ENCODE measurements around the gene HIP1R.

- TF ChIP-seq TCF7L2 (IDR thresholded peaks at IDR 0.05; ENCODE audit: borderline replicate concordance, low read depth, low read length) (no peak), ZBTB48 (tag by site-specific recombination; IDR thresholded peaks at IDR 0.05) (no peak), YY1 (tag by site-specific recombination; IDR thresholded peaks at IDR 0.05) (no peak), SCRT1 (tag by site-specific recombination; IDR thresholded peaks at IDR 0.05; ENCODE audit: borderline replicate concordance) (no peak), ZBTB7A (tag by site-specific recombination; IDR thresholded peaks at IDR 0.05; ENCODE audit: low read depth) (no peak), ZNF571 (tag by site-specific recombination; IDR thresholded peaks at IDR 0.05) (no peak), MEIS1 (CRISPR knock-in tag; IDR thresholded peaks at IDR 0.05; ENCODE audit: borderline replicate concordance) (no peak), ZNF157 (tag by site-specific recombination; IDR thresholded peaks at IDR 0.05) (no peak), ZNF600 (tag by site-specific recombination; IDR thresholded peaks at IDR 0.05) (peak; percentile 77), ZNF169 (tag by site-specific recombination; IDR thresholded peaks at IDR 0.05) (no peak), ZNF292 (tag by site-specific recombination; IDR thresholded peaks at IDR 0.05; ENCODE audit: borderline replicate concordance, low read depth) (no peak), ZBTB8A (tag by site-specific recombination; IDR thresholded peaks at IDR 0.05) (no peak)
- TF ChIP-seq, protein P1, sequence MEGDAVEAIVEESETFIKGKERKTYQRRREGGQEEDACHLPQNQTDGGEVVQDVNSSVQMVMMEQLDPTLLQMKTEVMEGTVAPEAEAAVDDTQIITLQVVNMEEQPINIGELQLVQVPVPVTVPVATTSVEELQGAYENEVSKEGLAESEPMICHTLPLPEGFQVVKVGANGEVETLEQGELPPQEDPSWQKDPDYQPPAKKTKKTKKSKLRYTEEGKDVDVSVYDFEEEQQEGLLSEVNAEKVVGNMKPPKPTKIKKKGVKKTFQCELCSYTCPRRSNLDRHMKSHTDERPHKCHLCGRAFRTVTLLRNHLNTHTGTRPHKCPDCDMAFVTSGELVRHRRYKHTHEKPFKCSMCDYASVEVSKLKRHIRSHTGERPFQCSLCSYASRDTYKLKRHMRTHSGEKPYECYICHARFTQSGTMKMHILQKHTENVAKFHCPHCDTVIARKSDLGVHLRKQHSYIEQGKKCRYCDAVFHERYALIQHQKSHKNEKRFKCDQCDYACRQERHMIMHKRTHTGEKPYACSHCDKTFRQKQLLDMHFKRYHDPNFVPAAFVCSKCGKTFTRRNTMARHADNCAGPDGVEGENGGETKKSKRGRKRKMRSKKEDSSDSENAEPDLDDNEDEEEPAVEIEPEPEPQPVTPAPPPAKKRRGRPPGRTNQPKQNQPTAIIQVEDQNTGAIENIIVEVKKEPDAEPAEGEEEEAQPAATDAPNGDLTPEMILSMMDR (tag by site-specific recombination; IDR thresholded peaks at IDR 0.05): no peak
- TF ChIP-seq, protein P2, sequence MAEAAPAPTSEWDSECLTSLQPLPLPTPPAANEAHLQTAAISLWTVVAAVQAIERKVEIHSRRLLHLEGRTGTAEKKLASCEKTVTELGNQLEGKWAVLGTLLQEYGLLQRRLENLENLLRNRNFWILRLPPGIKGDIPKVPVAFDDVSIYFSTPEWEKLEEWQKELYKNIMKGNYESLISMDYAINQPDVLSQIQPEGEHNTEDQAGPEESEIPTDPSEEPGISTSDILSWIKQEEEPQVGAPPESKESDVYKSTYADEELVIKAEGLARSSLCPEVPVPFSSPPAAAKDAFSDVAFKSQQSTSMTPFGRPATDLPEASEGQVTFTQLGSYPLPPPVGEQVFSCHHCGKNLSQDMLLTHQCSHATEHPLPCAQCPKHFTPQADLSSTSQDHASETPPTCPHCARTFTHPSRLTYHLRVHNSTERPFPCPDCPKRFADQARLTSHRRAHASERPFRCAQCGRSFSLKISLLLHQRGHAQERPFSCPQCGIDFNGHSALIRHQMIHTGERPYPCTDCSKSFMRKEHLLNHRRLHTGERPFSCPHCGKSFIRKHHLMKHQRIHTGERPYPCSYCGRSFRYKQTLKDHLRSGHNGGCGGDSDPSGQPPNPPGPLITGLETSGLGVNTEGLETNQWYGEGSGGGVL (tag by site-specific recombination; IDR thresholded peaks at IDR 0.05): no peak
These were observed 31.3 kb upstream of the HIP1R start for GRCh38 chr12:122803937-122804336.

Measured in HEK293 (cell line).